Common myeloid progenitor, CD34-positive (primary cell): ENCODE data around the gene ZNF654.
"Not testable (repeated sequence)": the region's sequence is repeated elsewhere in the genome, so short reads cannot be mapped to it uniquely, and the experiment has no call there.

Experiments used
- CTCF ChIA-PET: fragments of 350-600 bp; sonication (Branson Sonifier 250); formaldehyde crosslinking; loops from one replicate; lab custom pipeline; 2021; ENCODE audit warnings: antibody characterized with exemption; lab: Charles Lee
- POLR2A ChIA-PET: fragments of 350-600 bp; sonication (Branson Sonifier 250); formaldehyde crosslinking; loops from one replicate; lab custom pipeline; 2021; ENCODE audit warnings: antibody characterized with exemption; lab: Charles Lee
- DNase-seq, 3 donors: peaks; one replicate each; pipeline versions ENCODE4 v3.0.0 to v3.0.0-alpha.2; 2013
- H3K27ac ChIP-seq, 2 experiments: 1 replicate in 1 of 2; 2 replicates in 1 of 2; pipeline ENCODE4 v1.7.0; 2013; ENCODE audit warnings: inconsistent platforms in 2 of 2, low read length in 2 of 2, mild to moderate bottlenecking in 2 of 2, low read depth in 1 of 2, moderate library complexity in 1 of 2; ENCODE audit not compliant: severe bottlenecking in 2 of 2, insufficient read depth in 1 of 2, poor library complexity in 1 of 2
- H3K27me3 ChIP-seq, 5 experiments: replicated peaks in 2 of 5; 1 replicate in 3 of 5; 2 replicates in 2 of 5; pipeline versions ENCODE4 v1.6.1 to v1.7.0; 2013; ENCODE audit warnings: low read length in 4 of 5, mild to moderate bottlenecking in 2 of 5, moderate library complexity in 2 of 5, inconsistent platforms in 1 of 5; ENCODE audit not compliant: insufficient read depth in 5 of 5, control insufficient read depth in 4 of 5
- H3K36me3 ChIP-seq, 4 experiments: 1 replicate in 2 of 4; 2 replicates in 2 of 4; pipeline versions ENCODE4 v1.6.1 to v1.7.0; 2013; ENCODE audit warnings: low read length in 3 of 4, control low read depth in 1 of 4, mild to moderate bottlenecking in 1 of 4; ENCODE audit not compliant: control insufficient read depth in 4 of 4, insufficient read depth in 4 of 4
- H3K4me1 ChIP-seq, 4 experiments: 1 replicate in 3 of 4; 2 replicates in 1 of 4; pipeline versions ENCODE4 v1.6.1 to v1.7.1; 2013; ENCODE audit warnings: low read length in 3 of 4, mild to moderate bottlenecking in 3 of 4, control low read depth in 1 of 4, inconsistent platforms in 1 of 4, moderate library complexity in 1 of 4; ENCODE audit not compliant: control insufficient read depth in 4 of 4, insufficient read depth in 4 of 4; ENCODE audit errors: control extremely low read depth in 1 of 4
- H3K4me3 ChIP-seq, 7 experiments: 1 replicate in 4 of 7; 2 replicates in 3 of 7; pipeline versions ENCODE4 v1.5.1 to v1.7.0; 2013; ENCODE audit warnings: mild to moderate bottlenecking in 7 of 7, low read length in 6 of 7, moderate library complexity in 6 of 7, inconsistent platforms in 2 of 7, low read depth in 2 of 7, control low read depth in 1 of 7; ENCODE audit not compliant: insufficient read depth in 4 of 7, control insufficient read depth in 1 of 7; ENCODE audit errors: extremely low read depth in 1 of 7
- H3K9me3 ChIP-seq, 5 experiments: 1 replicate in 4 of 5; 2 replicates in 1 of 5; pipeline versions ENCODE4 v1.6.1 to v1.7.1; 2013; ENCODE audit warnings: low read length in 4 of 5, mild to moderate bottlenecking in 2 of 5, inconsistent platforms in 1 of 5, low read depth in 1 of 5, moderate library complexity in 1 of 5; ENCODE audit not compliant: control insufficient read depth in 4 of 5, insufficient read depth in 2 of 5; ENCODE audit errors: control extremely low read depth in 1 of 5
- WGBS: methylation state at CpG from one replicate; pipeline ENCODE4 v1.1.5; 2013; ENCODE audit not compliant: insufficient coverage; 5-methylcytosine and 5-hydroxymethylcytosine counted together

The ZNF654 gene

GRCh38 chr3:88118603-88119002 lies 59.5 kb downstream of the ZNF654 start:
- H3K27ac ChIP-seq, DNase-seq, H3K9me3 ChIP-seq, H3K4me3 ChIP-seq, H3K27me3 ChIP-seq, H3K4me1 ChIP-seq, POLR2A ChIA-PET: not testable (repeated sequence)
- peaks cover 12 to 29% (median 14%) of the 10 kb centered on the region in 4 experiments for H3K36me3 ChIP-seq
- CTCF ChIA-PET = interaction anchor here (1.0 kb wide), 1 partner anchor 37 kb away, joined by 3 read pairs; no protein-coding TSS in a partner anchor
- WGBS = 100% methylated on average over 1 of the region's 2 CpGs

DNA sequence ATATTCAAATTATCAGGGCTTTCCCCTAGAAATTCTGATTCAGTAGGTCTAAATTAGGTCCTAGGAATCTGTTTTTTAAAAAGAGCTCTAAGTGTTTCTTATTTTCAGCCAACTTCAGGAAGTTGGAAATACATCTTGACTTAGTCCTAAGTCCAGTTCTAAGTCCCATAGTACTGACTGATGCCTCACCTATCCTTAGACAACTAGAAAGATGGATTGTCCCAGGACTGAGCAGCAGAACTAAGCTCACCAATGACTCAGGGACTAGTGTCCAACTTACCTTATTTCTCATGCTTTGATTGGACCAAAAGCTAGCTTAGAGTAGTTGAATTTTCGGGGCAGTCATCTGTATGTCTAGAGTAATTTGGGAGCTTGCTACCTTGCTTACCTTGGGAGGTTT lies 64.5 kb downstream of the ZNF654 start:
- Histone ChIP-seq H3K27me3 (no peaks in the 10 kb centered on the region), H3K9me3 (peaks cover 0 to 1% (median 0%) of the 10 kb centered on the region in 5 experiments), H3K36me3 (peaks cover 0 to 11% (median 4%) of the 10 kb centered on the region in 4 experiments), H3K27ac (no peak overlapping the region), H3K4me3 (no peak overlapping the region), H3K4me1 (no peaks in the 10 kb centered on the region)
- no peak for DNase-seq
- ChIA-PET POLR2A (no interaction called here), CTCF (interaction anchor here (0.9 to 2.2 kb wide), 5 partner anchors 10 to 26 kb away, joined by 3 to 9 read pairs (median 3); partner anchors contain the start of gene C3orf38)
- no CpG with 5 or more reads among the region's 1 CpG for WGBS

- Histone ChIP-seq H3K36me3 (peaks cover 6 to 45% (median 28%) of the 10 kb centered on the region in 4 experiments), H3K4me3 (no peak overlapping the region), H3K9me3 (no peaks in the 10 kb centered on the region), H3K27ac (no peak overlapping the region), H3K4me1 (no peaks in the 10 kb centered on the region), H3K27me3 (no peaks in the 10 kb centered on the region)
- WGBS = no CpG with 5 or more reads among the region's 1 CpG
- no peak for DNase-seq
- CTCF ChIA-PET = interaction anchor here (1.0 to 3.6 kb wide), 4 partner anchors 8 to 19 kb away, joined by 3 to 10 read pairs (median 9); partner anchors contain the start of gene C3orf38
- POLR2A ChIA-PET = no interaction called here
Measured at GRCh38 chr3:88131695-88132094, 72.6 kb downstream of the ZNF654 start.

DNA sequence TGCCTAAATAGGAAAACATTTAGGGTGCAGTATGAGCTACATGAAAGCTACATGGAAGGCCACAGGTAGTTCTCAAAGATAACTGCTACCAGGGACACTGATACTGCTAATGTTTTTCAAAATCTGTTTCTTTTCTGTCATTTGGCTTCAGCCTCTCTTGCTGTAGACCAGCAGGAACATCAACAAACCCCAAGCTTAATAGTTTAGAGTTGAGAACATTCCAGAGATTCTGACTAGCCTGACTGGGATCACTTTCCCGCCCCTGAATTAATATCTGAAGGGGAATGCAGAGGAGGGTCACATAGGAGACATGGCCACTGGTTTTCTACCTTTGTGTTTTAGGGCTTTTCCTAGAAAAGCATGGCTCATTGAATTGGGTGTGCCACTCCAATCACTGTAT lies 73.8 kb downstream of the ZNF654 start:
- CTCF ChIA-PET = interaction anchor here (1.0 to 3.6 kb wide), 5 partner anchors 9 to 63 kb away, joined by 3 to 10 read pairs (median 9); partner anchors contain the start of gene C3orf38
- DNase-seq = no peak
- 100% methylated on average over 1 of the region's 1 CpG for WGBS
- H3K4me3 ChIP-seq = no peak overlapping the region
- no peaks in the 10 kb centered on the region for H3K4me1 ChIP-seq
- no peaks in the 10 kb centered on the region for H3K27me3 ChIP-seq
- H3K36me3 ChIP-seq = peaks cover 6 to 49% (median 30%) of the 10 kb centered on the region in 4 experiments
- POLR2A ChIA-PET = no interaction called here
- no peaks in the 10 kb centered on the region for H3K9me3 ChIP-seq
- no peak overlapping the region for H3K27ac ChIP-seq

- Histone ChIP-seq H3K27ac (no peak overlapping the region), H3K27me3 (no peaks in the 10 kb centered on the region), H3K9me3 (no peaks in the 10 kb centered on the region), H3K4me1 (no peaks in the 10 kb centered on the region), H3K36me3 (peaks cover 6 to 50% (median 32%) of the 10 kb centered on the region in 4 experiments), H3K4me3 (no peak overlapping the region)
- WGBS = no CpG with 5 or more reads among the region's 1 CpG
- ChIA-PET POLR2A (no interaction called here), CTCF (interaction anchor here (0.7 to 3.6 kb wide), 3 partner anchors 10 to 874 kb away, joined by 3 to 9 read pairs (median 4); partner anchors contain the start of gene C3orf38)
- no peak for DNase-seq
Measured at GRCh38 chr3:88133711-88134263, 74.7 kb downstream of the ZNF654 start.

GRCh38 chr3:88137836-88138235 lies 78.8 kb downstream of the ZNF654 start:
- H3K4me3 ChIP-seq = no peak overlapping the region
- DNase-seq = no peak
- no peaks in the 10 kb centered on the region for H3K4me1 ChIP-seq
- H3K9me3 ChIP-seq = no peaks in the 10 kb centered on the region
- 83% methylated on average over 1 of the region's 1 CpG for WGBS
- H3K27me3 ChIP-seq = no peaks in the 10 kb centered on the region
- no peak overlapping the region for H3K27ac ChIP-seq
- ChIA-PET POLR2A (no interaction called here), CTCF (no interaction called here)
- peaks cover 7 to 50% (median 41%) of the 10 kb centered on the region in 4 experiments for H3K36me3 ChIP-seq

DNA sequence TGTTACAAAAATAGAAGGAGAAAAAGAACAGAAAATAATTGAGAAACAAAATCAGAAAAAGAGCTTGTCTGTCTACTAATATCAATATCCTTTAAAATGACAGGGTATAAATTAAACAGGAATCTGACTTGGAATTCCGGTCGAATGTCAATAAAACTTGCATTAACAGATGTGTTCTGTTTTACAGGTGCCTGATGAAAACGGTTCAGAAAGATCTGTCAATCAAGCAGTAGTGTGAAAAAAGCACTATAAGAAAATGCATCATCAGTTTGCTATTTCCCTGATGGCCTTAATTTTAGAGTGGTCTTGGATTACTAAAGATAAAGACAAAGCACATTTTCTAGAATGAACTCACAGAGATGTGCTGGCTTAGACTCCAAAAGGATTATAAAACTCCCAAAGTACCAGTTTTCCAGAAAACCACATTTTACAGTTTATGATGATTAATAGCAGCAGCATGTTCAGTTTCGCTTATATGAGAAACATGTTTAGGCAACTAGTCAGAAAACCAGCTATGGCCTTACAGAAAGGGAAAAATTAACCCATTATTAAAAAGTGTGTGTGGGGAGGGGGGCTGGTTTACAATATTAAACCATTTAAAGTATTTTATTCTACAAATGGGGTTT lies 82.5 kb downstream of the ZNF654 start:
- WGBS = 0% methylated on average over 1 of the region's 4 CpGs
- H3K4me1 ChIP-seq = no peaks in the 10 kb centered on the region
- no peaks in the 10 kb centered on the region for H3K9me3 ChIP-seq
- H3K4me3 ChIP-seq = no peak overlapping the region
- no peaks in the 10 kb centered on the region for H3K27me3 ChIP-seq
- ChIA-PET CTCF (interaction anchor here (1.8 kb wide), 1 partner anchor 8 kb away, joined by 4 read pairs; the partner anchor contains the start of gene C3orf38), POLR2A (no interaction called here)
- no peak overlapping the region for H3K27ac ChIP-seq
- DNase-seq = no peak
- peaks cover 6 to 37% (median 31%) of the 10 kb centered on the region in 4 experiments for H3K36me3 ChIP-seq
